ENCODE data around the gene GFRA1. TPM values are rescaled to one million over a fixed set of nuclear protein-coding genes. Genes with fewer than 3 reads are reported as not detected.

The GFRA1 gene
- total RNA-seq, 1 donor from 2014 or later, result 0.59 TPM

DNA sequence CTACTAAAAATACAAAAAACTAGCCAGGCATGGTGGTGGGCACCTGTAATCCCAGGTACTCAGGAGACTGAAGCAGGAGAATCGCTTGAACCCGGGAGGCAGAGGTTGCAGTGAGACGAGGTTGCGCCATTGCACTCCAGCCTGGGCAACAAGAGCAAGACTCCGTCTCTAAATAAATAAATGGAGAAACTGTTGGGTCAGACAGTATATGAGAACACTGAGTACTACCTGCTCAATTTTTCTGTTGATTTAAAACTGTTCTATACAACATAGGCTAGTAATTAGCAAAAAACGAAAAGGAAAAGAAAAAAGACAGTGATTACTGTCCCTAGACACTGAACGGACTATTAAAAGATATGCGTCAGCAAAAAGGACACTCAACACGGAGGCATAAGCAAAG is 26.7 kb downstream of the GFRA1 start:
- DNase-seq (ENCODE audit: low spot score), result no peak
- intact Hi-C loops (cut with DNase I), result no loop called here

DNA sequence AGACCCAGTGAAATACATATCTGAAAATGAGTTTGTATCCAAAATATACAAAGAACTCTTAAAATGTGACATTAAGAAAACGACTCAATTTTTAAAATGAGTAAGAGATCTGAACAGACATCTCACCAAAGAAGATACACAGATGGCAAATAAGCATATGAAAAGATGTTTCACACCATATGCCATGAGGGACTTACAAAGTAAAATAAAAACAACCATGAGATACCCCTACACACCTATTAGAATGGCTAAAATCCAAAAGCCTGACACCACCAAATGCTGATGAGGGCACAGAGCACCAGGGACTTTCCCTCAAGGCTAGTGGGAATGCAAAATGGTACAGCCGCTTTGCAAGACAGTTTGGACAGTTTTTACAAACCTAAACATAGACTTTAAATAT is 27.9 kb downstream of the GFRA1 start:
- DNase-seq (ENCODE audit: low spot score), result no peak
- intact Hi-C loops (cut with DNase I), result no loop called here

- intact Hi-C loops (cut with DNase I), result no loop called here
- no peak for DNase-seq (ENCODE audit: low spot score)
Observed at GRCh38 chr10:116241642-116242410, 31.2 kb downstream of the GFRA1 start.

GRCh38 chr10:116241085-116241484 is 31.9 kb downstream of the GFRA1 start:
- DNase-seq (ENCODE audit: low spot score), result no peak
- intact Hi-C loops (cut with DNase I), result no loop called here

- intact Hi-C loops (cut with DNase I), result no loop called here
Observed at GRCh38 chr10:116240157-116240950, 32.7 kb downstream of the GFRA1 start.

GRCh38 chr10:116239229-116239628 is 33.8 kb downstream of the GFRA1 start:
- intact Hi-C loops (cut with DNase I), result no loop called here

More at GRCh38 chr10:116240157-116240950, 32.7 kb downstream of the GFRA1 start:
- no peak for DNase-seq (ENCODE audit: low spot score)

DNA sequence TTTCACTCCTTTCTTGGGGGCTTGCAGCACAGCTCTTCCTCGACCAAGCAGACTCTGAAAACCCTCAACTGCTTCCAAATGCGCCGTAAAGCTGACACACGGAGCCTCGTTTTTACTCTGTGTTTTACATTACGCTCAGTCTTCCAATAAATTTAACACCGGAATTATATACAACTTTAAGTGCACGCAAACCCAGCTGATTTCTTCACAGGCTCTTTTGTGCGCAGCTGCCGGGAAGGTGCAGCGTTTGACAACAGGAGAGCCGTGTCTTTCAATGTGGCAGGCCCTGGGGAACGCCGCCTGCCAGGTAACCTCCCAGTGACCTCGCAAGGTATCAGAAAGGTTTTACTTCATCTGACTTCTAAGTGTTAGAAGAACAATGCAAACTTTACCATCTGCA is 35.0 kb downstream of the GFRA1 start:
- intact Hi-C loops (cut with DNase I), result no loop called here
- no peak for DNase-seq (ENCODE audit: low spot score)

More at GRCh38 chr10:116239229-116239628, 33.8 kb downstream of the GFRA1 start:
- DNase-seq (ENCODE audit: low spot score), result no peak

- intact Hi-C loops (cut with DNase I), result no loop called here
- DNase-seq (ENCODE audit: low spot score), result no peak
Observed at GRCh38 chr10:116237260-116237659, 35.7 kb downstream of the GFRA1 start.

DNA sequence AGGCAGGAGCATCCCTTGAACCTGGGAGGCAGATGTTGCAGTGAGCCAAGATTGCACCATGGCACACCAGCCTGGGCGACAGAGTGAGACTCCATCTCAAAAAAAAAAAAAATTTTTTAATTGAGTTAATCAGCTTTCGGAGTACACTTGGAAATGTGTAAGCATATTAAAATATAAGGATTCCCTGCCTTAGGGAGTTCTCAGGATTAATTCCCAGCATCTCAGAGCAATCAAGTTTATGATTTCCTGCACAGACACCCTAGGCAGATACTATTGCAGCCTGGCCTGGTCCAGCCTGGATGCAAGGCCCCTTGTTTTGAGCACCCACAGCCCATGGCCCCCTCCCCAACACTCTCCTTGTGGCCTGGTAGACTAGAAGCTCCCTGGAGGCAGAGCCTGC is 39.8 kb downstream of the GFRA1 start:
- intact Hi-C loops (cut with DNase I), result no loop called here
- DNase-seq (ENCODE audit: low spot score), result no peak

DNA sequence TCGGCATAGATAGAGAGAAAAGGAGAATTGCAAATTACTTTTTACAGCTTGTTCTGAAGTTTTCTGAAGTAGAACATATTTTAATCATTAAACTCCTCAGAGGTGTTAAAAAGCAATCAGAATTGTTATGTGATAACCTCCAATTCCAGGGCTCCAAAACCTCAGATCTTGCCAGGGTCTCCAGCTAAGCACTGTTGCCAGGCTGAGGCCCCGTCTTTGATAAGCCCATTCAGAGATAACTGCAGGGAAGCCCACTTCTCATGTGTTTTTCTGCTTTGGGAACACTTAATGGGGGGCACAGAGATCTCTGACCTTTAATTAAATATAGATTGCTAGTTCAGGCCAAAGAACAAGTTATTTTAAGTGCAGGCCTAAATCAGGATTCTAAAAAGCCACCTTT is 40.4 kb downstream of the GFRA1 start:
- intact Hi-C loops (cut with DNase I), result no loop called here
- DNase-seq (ENCODE audit: low spot score), result no peak

DNA sequence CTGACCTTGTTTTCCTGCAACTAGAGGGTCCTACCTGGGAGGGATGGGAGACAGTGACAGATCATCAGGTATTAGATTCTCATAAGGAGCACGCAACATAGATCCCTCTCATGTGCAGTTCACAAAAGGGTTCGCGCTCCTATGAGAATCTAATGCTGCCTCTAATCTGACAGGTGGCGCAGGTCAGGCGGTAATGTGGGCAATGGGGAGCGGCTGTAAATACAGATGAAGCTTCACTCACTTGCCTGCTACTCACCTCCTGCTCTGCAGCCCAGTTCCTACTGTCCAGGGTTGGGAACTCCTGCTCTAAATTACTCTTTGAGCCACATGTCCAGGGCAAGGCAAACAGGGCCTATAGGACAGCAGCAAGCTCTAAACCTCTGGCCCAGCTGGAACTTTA is 46.2 kb downstream of the GFRA1 start:
- intact Hi-C loops (cut with DNase I), result no loop called here
- DNase-seq (ENCODE audit: low spot score), result no peak

DNA sequence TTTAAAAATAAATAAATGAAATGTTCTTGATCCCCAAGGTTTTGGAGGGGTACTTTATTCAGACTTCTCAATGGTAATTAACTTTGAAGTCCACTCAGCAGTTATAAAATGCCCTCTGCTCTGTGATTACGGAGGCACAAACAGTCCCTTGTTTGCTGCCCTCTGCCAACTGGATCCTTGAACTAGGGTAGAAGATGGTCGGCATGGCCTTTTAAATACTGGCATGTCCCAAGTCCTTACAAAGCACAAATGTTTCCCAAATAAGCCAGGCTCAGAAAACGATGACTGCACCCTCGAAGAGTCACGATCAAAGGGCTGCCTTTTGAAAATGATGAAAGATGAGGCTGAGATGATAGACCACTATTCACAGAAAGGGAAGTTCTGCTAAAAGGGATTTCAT is 47.0 kb downstream of the GFRA1 start:
- no peak for DNase-seq (ENCODE audit: low spot score)
- intact Hi-C loops (cut with DNase I), result no loop called here

- intact Hi-C loops (cut with DNase I), result no loop called here
- DNase-seq (ENCODE audit: low spot score), result no peak
Observed at GRCh38 chr10:116223289-116223688, 49.7 kb downstream of the GFRA1 start.

- DNase-seq (ENCODE audit: low spot score), result no peak
- intact Hi-C loops (cut with DNase I), result no loop called here
Observed at GRCh38 chr10:116221053-116221452, 52.0 kb downstream of the GFRA1 start.

GRCh38 chr10:116216676-116217075 is 56.3 kb downstream of the GFRA1 start:
- no peak for DNase-seq (ENCODE audit: low spot score)
- intact Hi-C loops (cut with DNase I), result no loop called here

- intact Hi-C loops (cut with DNase I), result no loop called here
- no peak for DNase-seq (ENCODE audit: low spot score)
Observed at GRCh38 chr10:116215651-116216050, 57.4 kb downstream of the GFRA1 start.

DNA sequence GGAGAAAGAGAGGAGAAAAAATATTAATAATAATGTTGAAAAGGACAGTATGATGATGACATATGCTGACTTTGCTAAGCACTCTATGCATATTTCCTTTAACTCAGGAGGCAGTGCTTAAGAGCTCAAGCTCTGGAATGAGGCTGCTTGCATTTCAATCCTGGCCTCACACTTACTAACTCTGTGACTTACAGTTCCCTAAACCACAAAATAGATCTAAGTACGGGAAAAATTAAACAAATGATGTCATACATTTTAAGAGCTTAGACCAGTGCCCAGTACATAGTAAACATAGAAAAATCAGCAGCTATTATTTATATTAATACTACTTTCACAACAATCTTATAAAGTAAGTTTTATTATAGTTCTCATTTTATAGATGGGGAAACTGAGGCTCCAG is 61.3 kb downstream of the GFRA1 start:
- intact Hi-C loops (cut with DNase I), result no loop called here
- no peak for DNase-seq (ENCODE audit: low spot score)

DNA sequence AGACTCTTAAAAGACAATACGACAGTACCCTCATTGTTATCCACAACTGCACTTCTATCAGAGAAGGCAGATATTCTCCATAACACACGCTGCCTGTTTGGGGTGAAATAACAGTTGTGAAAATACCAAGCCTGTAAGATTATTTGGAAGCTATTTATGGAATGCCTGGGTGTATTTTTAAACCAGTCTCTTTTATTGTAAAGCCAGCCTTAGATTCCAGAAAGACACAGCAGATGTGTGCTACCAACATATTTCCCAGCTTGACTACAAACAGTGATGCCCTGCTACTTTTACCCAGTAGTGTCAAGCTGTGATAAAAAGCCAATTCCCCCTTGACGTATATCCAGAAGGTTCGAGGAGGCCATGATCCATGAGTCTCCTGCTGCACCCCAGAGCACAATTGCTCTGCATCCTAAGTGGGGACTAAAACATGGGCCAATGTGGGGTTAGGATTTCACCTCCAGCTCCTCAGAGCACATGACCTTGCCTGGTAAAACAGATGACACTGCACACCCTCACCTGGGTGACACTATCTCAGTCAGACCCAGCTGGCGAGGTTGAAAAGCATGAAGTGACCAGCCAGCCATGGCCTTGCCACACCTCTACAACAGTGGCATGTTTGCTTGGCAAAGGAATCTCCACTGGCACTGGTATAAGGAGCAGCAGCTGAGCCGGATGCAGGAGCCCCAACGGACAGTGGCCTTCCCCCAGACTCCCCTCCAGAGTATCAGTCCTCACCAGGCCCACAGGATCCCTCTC is 62.2 kb downstream of the GFRA1 start:
- DNase-seq (ENCODE audit: low spot score), result no peak
- intact Hi-C loops (cut with DNase I), result no loop called here

DNA sequence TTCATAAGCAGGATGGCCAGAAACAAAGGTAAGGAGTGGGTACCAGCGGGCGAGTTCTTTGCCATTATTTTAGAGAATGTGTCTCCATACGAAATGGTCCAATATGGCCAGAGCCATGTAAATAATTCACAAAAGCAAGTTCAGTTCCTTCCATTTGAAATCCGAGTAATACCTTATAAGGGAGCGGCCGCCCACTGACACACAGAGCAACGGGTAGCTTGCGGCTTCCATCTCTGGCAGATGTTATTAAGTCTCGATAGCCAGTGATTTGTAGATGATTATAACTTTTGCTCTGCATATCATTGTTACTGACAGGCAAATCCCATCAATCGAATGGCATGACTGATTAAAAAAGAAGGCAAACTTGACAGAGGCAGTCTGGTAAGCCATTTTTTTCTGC is 63.2 kb downstream of the GFRA1 start:
- no peak for DNase-seq (ENCODE audit: low spot score)
- intact Hi-C loops (cut with DNase I), result no loop called here

GRCh38 chr10:116208956-116209567 is 63.9 kb downstream of the GFRA1 start:
- no peak for DNase-seq (ENCODE audit: low spot score)
- intact Hi-C loops (cut with DNase I), result no loop called here

Data from cardiac septum (tissue), 1 donor.